NCI-H2196 treated with DMSO at 0.1 percent for 48 hours (cell line): Measurements from ENCODE around the gene OGFR.

Experiments used
- DNase-seq: peaks from one replicate; lab custom pipeline; 2025; ENCODE audit not compliant: unreplicated experiment; lab: John Stamatoyannopoulos, UW

OGFR gene

DNA sequence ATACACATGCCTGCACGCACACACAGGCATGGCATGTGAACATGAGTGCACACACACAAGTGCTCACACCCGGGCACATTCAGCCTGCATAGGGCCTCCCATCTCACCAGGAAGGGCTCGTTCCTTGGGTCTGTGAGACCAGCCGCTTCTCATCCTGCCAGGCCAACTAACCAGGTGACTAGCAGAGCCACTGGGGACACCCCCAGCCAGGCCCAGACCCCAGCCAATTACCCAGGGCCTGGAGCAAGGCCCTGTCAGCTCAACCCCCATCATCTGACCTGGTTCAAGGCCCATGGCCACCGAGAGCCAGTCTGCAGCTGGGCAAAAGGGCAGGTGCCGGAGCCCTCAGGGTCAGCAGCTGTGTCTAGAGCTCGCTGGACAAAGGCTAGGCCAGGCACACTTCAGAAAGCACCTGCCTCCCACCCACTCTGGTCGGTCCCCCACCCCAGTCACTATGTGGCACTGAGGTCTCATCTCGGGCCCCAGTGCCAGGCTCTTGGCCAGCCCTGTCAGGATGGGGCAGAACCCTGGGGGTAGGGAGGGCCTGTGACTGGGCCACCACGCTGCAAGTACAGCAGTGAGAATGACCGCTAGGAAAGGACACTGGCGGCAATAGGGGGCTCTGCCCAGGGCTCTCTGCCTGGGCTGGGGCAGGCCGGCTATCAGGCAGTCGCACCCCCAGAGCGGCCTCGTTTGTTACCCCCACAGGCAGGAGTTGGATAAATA is 35.1 kb upstream of the OGFR start:
- DNase-seq: no peak

DNA sequence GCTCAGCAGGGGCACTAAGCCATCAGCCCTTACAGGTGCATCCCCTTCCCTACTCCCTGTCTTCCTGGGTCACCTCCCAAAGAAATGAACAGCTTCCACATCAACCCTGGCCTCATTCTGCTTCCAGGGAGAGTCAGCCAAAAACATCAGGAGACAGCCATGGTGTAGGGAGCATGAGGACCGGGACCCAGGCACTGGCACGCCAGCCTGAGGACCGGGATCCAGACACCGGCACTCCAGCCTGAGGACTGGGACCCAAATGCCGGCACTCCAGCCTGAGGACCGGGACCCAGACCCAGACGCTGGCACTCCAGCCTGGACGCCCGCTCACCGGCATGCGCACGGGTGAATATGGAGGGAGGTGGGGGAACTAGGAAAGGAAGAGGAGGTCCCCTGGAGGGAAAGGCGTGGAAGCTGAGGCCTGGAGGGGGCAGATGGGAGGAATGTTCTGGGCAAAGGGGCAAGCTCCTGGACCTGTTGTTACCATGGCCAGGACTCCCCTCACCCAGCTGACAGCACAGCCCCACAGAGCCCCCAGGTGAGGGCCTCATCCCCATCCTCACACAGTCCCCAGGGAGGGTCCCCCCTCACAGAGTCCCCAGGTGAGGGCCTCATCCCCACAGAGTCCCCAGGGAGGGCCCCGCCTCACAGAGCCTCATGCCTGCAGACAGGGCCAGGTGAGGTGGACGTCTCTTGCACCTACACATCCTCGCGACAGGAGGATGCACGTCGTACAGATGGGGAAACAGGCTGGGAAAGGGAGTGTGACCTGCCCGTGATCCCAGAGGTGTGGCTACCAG is 34.3 kb upstream of the OGFR start:
- DNase-seq: no peak

DNA sequence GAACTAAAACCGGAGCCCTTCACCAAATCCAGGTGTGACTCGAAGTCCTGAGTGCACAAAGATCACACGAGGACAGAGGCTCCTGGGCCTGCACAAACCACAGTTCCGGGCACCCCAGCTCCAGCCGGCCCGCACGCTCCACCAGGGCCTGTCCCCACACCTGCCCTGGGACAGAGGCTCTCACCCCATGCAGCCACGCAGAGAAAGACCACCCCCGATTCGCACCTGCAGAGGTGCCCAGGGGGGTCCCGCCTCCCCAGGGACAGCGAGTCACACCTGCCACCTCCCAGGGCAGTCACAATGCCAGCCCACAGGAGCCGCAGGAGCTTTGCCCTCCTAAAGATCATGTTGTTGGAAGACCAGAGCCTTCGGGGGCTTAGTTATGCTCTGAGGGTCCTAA is 33.7 kb upstream of the OGFR start:
- DNase-seq: no peak

DNA sequence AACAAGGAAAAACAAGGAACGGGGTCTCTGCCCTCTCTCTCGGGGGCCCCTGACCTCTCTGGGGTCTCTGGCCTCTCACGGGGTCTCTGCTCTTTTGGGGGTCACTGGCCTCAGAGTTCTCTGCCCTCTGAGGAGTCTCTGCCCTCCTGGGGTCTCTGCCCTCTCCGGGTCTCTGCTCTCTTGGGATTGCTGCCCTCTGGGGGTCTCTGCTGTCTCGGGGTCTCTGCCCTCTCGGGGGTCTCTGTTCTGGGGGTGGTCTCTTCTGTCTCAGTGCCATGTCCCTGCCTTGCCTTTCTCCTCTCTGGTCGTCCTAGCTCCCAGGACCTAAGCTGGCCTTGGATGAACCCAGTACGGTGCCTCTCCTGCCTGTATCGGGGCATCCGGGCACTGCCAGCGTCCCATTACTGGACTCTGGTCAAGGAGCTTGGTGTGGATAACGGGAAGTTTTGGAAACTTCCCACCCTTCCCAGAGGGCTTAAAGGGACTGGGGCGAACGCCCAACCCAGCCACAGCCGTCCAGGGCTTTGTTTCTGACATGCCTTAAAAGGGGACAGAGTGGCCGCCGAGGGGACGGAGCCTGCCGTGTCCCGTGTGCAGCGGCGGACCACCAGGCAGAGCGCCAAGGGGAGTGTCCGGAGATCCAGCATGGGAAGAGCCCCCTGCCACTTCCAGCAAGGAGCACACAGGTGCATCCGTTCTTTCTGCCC is 33.1 kb upstream of the OGFR start:
- DNase-seq: no peak

DNA sequence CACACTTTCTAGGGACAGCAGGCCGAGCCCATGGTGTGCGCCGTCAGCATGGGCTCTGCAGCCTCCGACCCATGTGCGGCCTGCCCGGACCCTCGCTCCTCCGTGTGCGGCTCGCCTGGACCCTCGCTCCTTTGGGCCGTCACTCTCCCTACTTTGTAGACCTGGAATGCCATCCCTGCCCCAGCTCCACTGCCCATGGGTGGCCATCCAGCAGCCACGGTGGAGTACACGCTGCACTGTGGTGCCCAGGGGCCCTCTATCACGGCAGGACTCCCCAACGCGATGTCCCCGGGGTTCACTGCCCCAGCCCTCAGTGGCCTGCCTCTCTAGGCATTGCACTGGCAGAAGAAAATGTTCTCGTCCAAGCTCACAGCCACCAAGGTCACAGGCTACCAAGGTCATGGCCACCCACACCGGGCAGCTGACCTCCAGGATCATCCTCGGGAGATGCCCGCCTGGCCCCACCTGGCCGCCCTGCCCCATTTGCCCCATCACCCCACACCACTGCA is 32.5 kb upstream of the OGFR start:
- DNase-seq: no peak

DNA sequence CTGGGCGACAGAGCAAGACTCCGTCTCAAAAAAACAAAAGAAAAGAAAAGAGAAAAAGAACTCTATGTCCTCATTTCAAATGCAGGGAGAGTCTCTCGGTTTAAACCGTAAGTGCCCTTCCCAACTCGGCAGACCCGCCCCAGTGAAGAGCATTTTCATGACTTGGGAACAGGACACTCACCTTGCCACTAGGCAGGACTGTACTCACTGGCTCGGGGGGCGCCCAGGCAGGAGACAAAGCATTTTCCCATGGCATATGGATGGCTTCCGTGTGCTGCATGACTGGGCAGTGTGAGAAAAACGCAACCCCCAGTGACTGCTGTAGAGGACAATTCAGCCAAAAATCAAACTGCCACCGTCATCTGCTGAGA is 32.0 kb upstream of the OGFR start:
- no peak for DNase-seq

DNA sequence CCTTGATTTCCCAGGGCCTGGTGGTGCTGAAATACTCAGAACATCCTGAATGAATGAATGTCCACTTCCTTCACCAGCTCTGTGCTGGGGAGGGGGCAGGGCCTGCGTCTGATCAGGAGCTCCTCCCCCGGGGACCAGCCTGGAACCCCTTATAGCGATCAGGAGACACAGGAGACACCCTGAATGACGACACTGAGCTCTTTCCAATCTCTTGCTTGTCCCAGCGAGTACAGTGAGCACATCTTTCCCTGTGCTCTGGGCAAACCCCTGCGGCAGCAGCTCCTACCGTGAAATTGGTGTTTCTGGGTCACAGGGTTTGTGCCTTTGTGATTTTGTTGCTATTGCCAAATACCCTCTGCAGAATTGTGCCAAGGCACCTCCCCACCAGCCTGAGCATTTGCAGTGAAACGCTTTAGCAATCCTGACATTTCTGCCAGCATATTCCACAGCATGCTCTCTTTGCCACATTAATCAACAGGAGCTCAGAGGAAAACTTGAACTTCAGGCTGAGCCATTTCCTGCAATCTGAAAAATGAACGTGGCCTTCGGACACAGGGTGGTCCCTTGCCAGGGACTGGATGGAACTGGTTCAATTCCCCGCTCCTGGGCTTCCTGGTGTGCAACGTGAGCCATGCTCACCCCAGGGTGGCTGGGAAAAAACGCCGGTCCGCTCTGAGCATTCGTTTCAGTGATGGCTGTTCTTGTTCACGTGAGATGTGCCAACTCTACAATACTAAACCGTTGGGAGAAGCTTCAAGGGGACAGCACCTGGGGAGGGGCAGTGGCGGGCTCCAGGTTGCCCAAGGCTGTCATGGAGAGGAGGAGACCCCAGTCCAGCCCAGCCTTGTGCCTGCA is 31.4 kb upstream of the OGFR start:
- DNase-seq: no peak

DNA sequence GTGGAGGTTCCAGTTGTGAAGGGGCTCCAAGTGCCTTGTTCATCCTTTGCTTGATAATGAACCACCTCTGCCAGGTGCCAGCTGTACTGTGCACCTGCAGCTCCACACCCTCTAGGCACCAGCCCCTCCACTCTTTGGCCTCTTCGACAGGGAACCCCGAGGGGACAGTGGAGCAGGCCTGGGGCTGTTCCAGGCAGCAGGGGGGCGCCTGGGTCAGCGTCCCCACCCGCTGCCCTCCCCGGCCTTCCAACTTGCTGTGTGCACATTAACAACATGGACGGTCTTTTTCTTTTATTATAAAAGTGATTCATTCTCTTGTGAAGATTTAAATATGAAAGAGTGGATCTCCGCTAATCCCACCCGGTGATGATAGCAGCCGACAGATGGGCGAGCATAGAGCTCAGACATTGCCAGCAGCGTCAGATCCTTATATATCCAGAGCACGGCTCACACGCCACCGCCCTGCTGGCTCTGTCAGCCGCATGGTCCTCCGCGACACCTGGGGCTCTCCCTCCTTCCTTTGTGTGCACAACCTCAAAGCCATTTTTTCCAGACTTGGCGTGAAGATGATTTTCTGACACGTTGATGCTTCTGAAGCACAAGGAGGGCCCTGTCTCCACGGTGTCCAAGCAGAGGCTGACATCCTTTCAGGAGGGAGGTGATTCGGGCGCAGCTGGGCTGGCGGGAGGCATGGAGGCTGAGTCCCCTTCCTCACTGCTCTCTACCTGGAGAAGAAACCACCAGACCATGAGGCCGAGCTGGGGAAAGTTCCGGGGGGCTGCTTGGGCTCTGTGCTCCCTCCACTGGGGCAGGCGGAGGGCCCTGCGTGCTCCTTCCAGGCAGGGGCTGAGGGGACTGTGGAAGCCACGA is 30.6 kb upstream of the OGFR start:
- DNase-seq: no peak

DNA sequence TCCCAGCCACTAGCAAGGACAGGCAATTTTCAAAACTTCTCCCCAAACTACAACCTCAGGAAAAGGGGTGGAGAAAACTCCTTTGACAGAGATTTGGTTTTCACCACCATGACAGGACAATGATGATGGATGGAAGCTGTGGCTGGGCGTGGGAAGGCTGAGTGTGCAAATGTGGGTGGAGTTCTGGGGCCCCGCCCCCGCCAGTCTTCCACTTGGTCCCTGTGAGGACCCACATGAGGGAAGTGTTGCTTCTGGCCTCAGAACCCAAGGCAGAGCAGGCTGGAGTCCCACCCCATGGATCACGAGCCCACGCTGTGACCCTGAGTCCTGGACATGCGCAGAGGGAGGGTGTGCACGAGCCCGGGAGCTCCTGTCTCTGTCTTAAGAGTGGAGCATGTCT is 29.9 kb upstream of the OGFR start:
- DNase-seq: no peak

DNA sequence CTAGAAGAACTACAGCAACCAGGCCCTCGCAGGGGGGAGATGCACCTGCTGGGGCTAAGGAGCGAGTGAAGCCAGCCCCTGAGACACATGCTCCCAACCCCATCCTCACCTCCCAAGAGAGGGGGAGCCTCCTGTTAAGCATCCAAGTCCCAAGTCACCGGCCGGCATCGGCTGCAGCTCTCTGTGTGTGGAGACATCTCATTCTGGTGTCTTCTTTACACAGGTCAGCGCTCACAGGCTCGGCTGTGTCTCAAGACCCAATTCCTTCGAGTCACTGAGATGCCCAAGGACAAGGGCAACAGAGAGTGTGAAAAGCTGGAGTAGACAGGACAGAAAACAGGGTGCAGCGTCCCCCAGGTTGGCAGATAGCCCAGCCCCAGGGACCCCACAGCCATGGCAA is 29.4 kb upstream of the OGFR start:
- no peak for DNase-seq

DNA sequence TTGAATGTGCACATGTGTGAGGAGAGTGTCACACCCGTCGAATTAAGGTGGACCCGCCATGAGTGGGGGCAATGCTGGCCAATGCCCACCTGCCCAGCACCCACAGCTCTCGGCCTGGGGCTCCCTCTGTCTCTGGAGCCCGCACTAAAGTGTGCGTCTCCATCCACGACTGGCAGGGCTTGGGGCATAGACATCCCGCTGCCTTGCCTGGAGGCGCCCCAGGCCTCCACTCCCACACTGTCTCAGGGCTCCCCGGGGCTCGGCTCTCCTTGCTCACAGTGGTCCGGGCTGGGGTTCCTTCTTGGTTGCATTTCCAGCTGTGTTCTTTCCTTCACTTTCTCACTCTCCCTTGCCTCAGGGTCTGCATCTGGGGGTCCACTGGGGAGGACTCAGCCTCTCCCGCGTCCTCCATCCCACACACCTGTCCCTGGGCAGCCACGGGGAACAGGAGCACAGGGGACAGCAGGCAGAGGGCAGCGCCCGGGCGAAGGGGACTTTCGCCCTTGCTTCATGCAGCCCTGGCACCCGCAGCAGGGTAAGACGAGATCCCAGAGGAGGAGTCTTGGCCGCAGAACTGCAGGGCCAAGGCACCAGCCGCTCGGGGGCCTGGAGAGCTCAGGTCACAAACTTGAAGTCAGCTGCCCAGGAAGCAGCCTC is 28.5 kb upstream of the OGFR start:
- no peak for DNase-seq

DNA sequence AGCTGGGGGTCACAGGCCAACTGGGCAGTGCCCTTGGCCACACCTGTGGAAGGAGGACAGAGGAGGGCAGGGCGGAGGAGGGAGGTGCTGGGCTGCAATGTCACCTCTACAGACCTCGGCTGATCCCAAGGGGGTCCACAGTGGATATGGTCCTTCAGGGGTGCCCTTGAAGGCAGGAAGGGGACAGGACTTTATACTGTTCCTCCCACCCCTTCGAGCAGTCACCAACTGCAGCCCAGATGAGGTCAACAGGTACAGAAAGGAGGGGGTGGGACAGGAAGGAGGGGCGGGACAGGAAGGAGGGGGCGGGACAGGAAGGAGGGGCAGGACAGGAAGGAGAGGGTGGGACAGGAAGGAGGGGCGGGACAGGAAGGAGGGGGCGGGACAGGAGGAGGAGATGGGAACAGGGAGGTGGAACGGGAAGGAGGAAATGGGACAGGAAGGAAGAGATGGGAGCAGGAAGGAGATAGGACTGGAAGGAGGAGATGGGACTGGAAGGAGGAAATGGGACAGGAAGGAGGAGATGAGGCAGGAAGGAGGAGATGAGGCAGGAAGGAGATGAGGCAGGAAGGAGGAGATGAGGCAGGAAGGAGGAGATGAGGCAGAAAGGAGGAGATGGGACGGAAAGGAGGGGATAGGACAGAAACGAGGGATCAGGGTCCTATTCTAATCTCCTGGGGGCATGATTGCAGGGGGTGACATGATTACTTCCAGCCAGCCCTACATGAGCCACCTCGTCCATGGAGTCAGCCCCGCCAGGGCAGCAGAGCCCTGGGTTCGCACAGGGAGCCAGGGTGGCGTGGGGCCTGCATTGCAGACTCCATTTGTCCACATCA is 27.7 kb upstream of the OGFR start:
- peak; percentile 14 for DNase-seq

DNA sequence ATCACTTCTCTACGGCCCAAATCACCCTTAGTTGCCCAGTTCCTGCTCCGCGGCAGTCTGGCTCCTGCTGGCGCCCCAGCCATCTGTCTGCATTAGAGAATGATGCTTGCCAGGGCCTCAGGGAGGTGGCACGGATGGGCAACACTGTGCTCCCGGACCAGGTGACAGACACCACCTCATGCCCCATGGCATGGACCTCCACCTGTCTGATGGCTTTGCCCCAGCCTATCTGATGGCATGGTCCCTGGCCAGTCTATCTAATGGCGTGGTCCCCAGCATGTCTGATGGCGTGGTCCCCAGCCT is 27.2 kb upstream of the OGFR start:
- no peak for DNase-seq

DNA sequence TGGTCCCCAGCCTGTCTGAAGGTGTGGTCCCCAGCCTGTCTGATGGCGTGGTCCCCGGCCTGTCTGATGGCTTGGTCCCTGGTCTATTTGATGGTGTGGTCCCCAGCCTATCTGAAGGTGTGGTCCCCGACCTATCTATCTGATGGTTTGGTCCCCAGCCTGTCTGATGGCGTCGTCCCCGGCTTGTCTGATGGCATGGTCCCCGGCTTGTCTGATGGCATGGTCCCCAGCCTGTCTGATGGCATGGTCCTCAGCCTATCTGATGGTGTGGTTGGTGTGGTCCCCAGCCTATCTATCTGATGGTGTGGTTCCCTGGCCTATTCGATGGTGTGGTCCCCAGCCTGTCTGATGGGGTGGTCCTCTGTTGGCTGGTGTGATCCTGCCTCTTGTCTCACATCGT is 26.6 kb upstream of the OGFR start:
- DNase-seq: no peak

DNA sequence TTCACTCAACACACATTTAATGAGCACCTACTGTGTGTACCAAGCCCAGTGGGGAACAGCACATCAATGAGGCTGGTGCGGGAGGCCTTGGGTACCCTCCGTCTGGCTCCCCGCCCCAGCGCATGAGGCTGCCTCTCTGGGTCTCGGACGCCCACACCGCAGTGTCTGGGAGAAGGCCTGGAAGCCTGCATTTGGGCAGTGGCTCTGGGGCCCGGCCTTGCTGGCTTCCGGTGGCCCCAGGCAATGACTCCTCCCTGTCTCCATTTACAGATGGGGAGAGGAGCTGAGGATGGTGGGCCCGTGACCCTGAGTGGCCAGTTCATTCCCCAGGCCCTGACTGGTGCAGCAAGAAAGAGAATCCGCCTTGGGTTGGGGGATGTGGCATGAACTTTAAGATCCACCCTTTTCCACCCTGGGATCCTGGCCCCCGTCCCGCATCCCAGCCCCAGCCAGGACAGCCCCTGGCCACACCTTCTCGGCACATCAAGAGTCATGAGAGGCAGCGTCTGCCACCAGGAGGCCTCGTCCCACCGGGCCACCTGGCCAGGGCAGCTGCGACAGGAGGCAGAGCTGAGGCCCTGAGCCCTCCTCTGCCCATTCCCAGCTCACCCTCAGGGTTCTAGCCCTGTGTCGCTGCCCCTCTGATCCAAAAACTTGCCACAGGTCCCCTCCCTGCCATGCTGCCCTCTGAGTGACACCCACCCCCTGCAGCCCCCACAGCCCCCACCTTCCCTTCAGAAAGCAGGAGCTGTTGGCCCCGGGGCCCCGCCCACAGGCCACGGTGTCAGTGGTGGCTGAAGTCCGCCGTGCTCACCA is 25.8 kb upstream of the OGFR start:
- no peak for DNase-seq

DNA sequence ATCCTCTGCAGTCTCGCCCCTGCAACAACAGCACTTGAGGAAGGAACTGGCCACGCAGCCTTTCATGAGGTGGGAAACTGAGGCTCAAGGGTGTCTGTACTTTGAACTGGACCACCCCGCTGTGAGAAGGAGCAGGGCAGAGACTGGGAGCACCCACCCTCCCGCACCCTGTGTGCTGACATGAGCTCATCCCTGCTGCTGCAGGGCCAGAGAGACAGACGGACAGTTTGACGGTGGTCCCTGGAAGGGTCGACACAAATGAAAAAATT is 25.3 kb upstream of the OGFR start:
- no peak for DNase-seq

DNA sequence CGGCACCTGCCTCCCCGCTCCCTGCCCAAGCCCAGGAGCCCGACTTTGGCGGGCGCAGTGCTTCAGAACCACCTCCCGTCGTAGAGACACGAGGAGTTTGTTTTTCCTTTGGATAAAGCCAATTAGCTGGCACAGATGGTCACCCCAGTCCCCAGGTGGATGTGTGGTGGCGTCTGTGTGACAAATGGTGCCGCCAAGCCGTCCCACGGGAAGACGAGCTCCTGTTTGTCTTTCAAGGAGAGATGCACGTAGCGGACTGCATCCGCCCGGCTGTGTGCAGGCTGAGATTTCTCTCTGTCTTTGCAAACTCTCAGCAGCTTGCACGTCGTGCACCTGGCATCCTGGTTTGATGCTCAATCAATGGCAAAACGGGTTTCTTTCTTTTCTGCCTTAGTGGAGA is 24.4 kb upstream of the OGFR start:
- no peak for DNase-seq

DNA sequence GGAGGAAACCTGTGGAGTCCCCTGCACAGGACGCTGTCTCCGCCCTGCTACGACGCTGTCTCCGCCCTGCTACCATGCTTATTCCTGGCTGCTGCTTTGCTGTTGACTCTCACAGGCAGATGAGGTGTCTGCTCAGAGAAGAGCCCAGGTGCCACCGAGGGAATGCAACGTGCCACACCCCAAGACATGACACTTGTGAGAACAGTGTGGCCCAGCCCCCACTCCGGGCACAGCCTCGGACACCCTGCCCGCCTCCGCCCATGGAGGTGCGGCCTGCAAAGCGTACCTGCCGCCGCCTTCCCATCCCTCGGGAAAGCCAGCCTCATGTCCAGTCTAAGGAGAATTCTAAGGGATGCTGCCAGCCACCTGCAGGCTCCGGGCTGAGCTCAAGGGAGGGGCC is 23.9 kb upstream of the OGFR start:
- DNase-seq: no peak
